T-helper 1 cell treated with Interleukin-12 subunit alpha and Interleukin-12 subunit beta and Interleukin-4 antibody, amounts not matched to agents 30 ng/mL and 1 ng/mL, for 36 hours (primary cell): Measurements from ENCODE around the gene PRKAR1A. TPM values are rescaled to one million over a fixed set of nuclear protein-coding genes. Genes with fewer than 3 reads are reported as not detected.
"Not testable (repeated sequence)": the region's sequence is repeated elsewhere in the genome, so short reads cannot be mapped to it uniquely, and the experiment has no call there.

Experiments used
- intact Hi-C: fragments of 100-400 bp; cut with micrococcal nuclease; formaldehyde crosslinking; loops from one replicate; pipeline ENCODE4 v1.15.1; 2024
- total RNA-seq: library from RNA; stranded (reverse); gene quantifications from 2 replicates; pipeline ENCODE4 v1.2.3, GENCODE V29; 2022

The PRKAR1A gene
- total RNA-seq, 1 donor from 2014 or later: 217 TPM

GRCh38 chr17:68576137-68576536, 63.9 kb downstream of the PRKAR1A start:
- intact Hi-C loops: no loop called here

- intact Hi-C loops: no loop called here
Measured at GRCh38 chr17:68576811-68577496, 64.7 kb downstream of the PRKAR1A start.

- intact Hi-C loops: no loop called here
Measured at GRCh38 chr17:68577497-68577821, 65.2 kb downstream of the PRKAR1A start.

GRCh38 chr17:68578236-68578635, 66.0 kb downstream of the PRKAR1A start:
- intact Hi-C loops: no loop called here

GRCh38 chr17:68579194-68579927, 67.1 kb downstream of the PRKAR1A start:
- intact Hi-C loops: no loop called here

GRCh38 chr17:68580236-68580770, 68.1 kb downstream of the PRKAR1A start:
- intact Hi-C loops: no loop called here

GRCh38 chr17:68581863-68582645, 69.8 kb downstream of the PRKAR1A start:
- intact Hi-C loops: no loop called here

GRCh38 chr17:68582867-68583266, 70.6 kb downstream of the PRKAR1A start:
- intact Hi-C loops: not testable (repeated sequence)

- intact Hi-C loops: no loop called here
Measured at GRCh38 chr17:68584581-68585303, 72.5 kb downstream of the PRKAR1A start.

- intact Hi-C loops: no loop called here
Measured at GRCh38 chr17:68585643-68586042, 73.4 kb downstream of the PRKAR1A start.

- intact Hi-C loops: no loop called here
Measured at GRCh38 chr17:68587026-68587425, 74.8 kb downstream of the PRKAR1A start.

GRCh38 chr17:68587847-68588246, 75.6 kb downstream of the PRKAR1A start:
- intact Hi-C loops: no loop called here

GRCh38 chr17:68588362-68588761, 76.1 kb downstream of the PRKAR1A start:
- intact Hi-C loops: no loop called here

GRCh38 chr17:68589086-68589485, 76.9 kb downstream of the PRKAR1A start:
- intact Hi-C loops: no loop called here

- intact Hi-C loops: no loop called here
Measured at GRCh38 chr17:68591583-68591982, 79.4 kb downstream of the PRKAR1A start.

- intact Hi-C loops: no loop called here
Measured at GRCh38 chr17:68592009-68592408, 79.8 kb downstream of the PRKAR1A start.

GRCh38 chr17:68592682-68593641, 80.7 kb downstream of the PRKAR1A start:
- intact Hi-C loops: no loop called here

GRCh38 chr17:68594552-68594951, 82.3 kb downstream of the PRKAR1A start:
- intact Hi-C loops: no loop called here

GRCh38 chr17:68595496-68595895, 83.3 kb downstream of the PRKAR1A start:
- intact Hi-C loops: no loop called here

- intact Hi-C loops: no loop called here
Measured at GRCh38 chr17:68595986-68596385, 83.8 kb downstream of the PRKAR1A start.
